ENCODE measurements around the gene TSPAN9.

GRCh38 chr12:3184485-3184884, 107.3 kb downstream of the TSPAN9 start:
- no peak for TF ChIP-seq CTCF (IDR thresholded peaks at IDR 0.05; ENCODE audit: insufficient read depth, low read length, poor library complexity, severe bottlenecking)
- TF ChIP-seq EZH2phosphoT487 (conservative IDR thresholded peaks at IDR 0.05; ENCODE audit: low read length) = no peak

Data from SU-DHL-6 (cell line).